ENCODE data around the gene ELFN2.

DNA sequence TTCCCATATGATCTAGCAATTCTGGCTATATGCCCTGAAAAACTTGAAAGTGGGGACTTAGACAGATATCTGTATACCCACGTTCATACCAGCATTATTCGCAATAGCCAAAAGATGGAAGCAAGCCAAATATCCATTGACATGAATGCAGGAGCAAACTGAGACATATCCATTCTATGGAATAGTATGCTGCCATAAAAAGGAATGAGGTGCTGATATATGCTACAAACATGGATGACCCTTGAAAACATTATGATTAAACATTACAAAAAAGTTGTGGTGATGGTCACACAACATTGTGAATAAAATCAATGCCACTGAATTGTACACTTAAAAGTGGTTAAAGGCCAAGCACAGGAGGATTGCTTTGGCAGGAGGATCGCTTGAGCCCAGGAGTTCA is 33.4 kb upstream of the ELFN2 start:
- TF ChIP-seq CTCF (IDR thresholded peaks at IDR 0.05), result no peak
- TF ChIP-seq POLR2A (IDR thresholded peaks at IDR 0.05), result no peak

Measured in right lobe of liver (tissue), 4 donors.